Measurements from ENCODE around the gene CRIP3.
"Not testable (repeated sequence)": the region's sequence is repeated elsewhere in the genome, so short reads cannot be mapped to it uniquely, and the experiment has no call there.

CRIP3 gene

GRCh38 chr6:43304882-43305281, 3.7 kb downstream of the CRIP3 start:
- no peak for DNase-seq

- DNase-seq: no peak
Observed at GRCh38 chr6:43304361-43304760, 4.3 kb downstream of the CRIP3 start.

GRCh38 chr6:43303751-43304331, 4.8 kb downstream of the CRIP3 start:
- no peak for DNase-seq

- not testable (repeated sequence) for DNase-seq
Observed at GRCh38 chr6:43303006-43303405, 5.6 kb downstream of the CRIP3 start.

GRCh38 chr6:43302126-43302525, 6.5 kb downstream of the CRIP3 start:
- no peak for DNase-seq

- DNase-seq: no peak
Observed at GRCh38 chr6:43301081-43301870, 7.3 kb downstream of the CRIP3 start.

- DNase-seq: no peak
Observed at GRCh38 chr6:43299338-43300293, 9.0 kb downstream of the CRIP3 start.

- DNase-seq: no peak
Observed at GRCh38 chr6:43298565-43299337, 9.9 kb downstream of the CRIP3 start.

- DNase-seq: no peak
Observed at GRCh38 chr6:43297644-43298564, 10.7 kb downstream of the CRIP3 start, which contains the start of gene SLC22A7. SLC22A7 (plus strand) TSS chr6:43298260; CDS start chr6:43298359, 99 bp downstream.

- no peak for DNase-seq
Observed at GRCh38 chr6:43296780-43297497, 11.7 kb downstream of the CRIP3 start.

- no peak for DNase-seq
Observed at GRCh38 chr6:43295456-43295855, 13.2 kb downstream of the CRIP3 start.

GRCh38 chr6:43294536-43294935, 14.1 kb downstream of the CRIP3 start:
- DNase-seq: no peak

- no peak for DNase-seq
Observed at GRCh38 chr6:43293698-43294097, 14.9 kb downstream of the CRIP3 start.

- DNase-seq: no peak
Observed at GRCh38 chr6:43292763-43293318, 15.8 kb downstream of the CRIP3 start.

GRCh38 chr6:43292341-43292740, 16.3 kb downstream of the CRIP3 start:
- no peak for DNase-seq

- DNase-seq: no peak
Observed at GRCh38 chr6:43291708-43292107, 16.9 kb downstream of the CRIP3 start.

- DNase-seq: no peak
Observed at GRCh38 chr6:43290905-43291355, 17.7 kb downstream of the CRIP3 start.

- no peak for DNase-seq
Observed at GRCh38 chr6:43290339-43290904, 18.2 kb downstream of the CRIP3 start.

- DNase-seq: no peak
Observed at GRCh38 chr6:43287717-43288679, 20.6 kb downstream of the CRIP3 start.
